ENCODE results near the gene IDE.

DNA sequence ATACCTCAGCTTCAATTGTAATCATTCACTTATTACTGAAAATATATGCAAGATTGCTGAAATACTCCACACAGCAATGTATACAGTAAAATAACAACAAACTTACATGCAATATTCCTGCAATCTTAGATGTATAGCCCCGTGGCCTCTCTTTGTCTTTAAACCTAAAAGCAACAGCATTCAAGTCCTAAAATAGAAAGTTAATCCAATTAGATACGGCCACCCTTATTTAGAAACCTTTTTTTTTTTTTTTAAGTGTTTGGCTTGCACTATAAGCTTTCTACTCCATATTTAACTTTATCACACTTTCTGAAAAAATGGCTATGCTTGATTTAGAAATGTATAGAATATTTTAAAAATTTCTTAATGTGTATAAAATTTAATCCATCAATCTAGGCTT lies 67.6 kb downstream of the IDE start:
- TF ChIP-seq, protein P1, sequence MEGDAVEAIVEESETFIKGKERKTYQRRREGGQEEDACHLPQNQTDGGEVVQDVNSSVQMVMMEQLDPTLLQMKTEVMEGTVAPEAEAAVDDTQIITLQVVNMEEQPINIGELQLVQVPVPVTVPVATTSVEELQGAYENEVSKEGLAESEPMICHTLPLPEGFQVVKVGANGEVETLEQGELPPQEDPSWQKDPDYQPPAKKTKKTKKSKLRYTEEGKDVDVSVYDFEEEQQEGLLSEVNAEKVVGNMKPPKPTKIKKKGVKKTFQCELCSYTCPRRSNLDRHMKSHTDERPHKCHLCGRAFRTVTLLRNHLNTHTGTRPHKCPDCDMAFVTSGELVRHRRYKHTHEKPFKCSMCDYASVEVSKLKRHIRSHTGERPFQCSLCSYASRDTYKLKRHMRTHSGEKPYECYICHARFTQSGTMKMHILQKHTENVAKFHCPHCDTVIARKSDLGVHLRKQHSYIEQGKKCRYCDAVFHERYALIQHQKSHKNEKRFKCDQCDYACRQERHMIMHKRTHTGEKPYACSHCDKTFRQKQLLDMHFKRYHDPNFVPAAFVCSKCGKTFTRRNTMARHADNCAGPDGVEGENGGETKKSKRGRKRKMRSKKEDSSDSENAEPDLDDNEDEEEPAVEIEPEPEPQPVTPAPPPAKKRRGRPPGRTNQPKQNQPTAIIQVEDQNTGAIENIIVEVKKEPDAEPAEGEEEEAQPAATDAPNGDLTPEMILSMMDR (conservative IDR thresholded peaks at IDR 0.05; ENCODE audit: low read length): no peak
- TF ChIP-seq EZH2phosphoT487 (IDR thresholded peaks at IDR 0.05; ENCODE audit: borderline replicate concordance): no peak
